HG03196 (cell line): ENCODE measurements around the gene GPR143.

ENCODE experiments used
- ATAC-seq: cut with Tn5 transposase; IDR thresholded peaks from one replicate; pipeline ENCODE4 v1.9.1; 2021; ENCODE audit not compliant: unreplicated experiment

GPR143 gene

DNA sequence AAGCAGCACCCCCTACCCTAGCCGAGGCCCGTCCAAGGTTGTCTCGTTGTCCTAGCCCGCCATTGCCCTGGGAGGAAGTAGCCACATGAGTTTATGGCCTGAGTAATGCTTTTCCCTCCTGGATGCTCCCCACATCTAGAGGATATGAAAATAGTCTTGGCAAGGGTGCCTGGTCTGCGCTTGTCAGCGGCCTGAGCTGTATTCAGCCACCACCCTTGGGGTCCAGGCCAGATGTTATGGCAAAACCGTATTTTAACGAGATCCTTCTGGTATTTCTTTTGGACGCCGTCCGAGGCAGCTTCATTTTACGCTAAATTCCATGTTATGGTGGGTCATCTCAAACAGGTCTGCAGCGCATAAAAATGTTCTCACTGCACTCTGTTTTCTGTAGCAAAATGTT, 89.3 kb downstream of the GPR143 start:
- no peak for ATAC-seq
